HG03196 (cell line): ENCODE data around the gene PSMD3.
A peak's percentile ranks its signal among the peaks of the same experiment; 100 is the strongest.
"Not testable (repeated sequence)": the region's sequence is repeated elsewhere in the genome, so short reads cannot be mapped to it uniquely, and the experiment has no call there.

ENCODE experiments used
- ATAC-seq: cut with Tn5 transposase; IDR thresholded peaks from one replicate; pipeline ENCODE4 v1.9.1; 2021; ENCODE audit not compliant: unreplicated experiment

The PSMD3 gene

GRCh38 chr17:39980351-39981206 is at the start of gene PSMD3:
PSMD3 (plus strand) TSS chr17:39980807; CDS start chr17:39980971, 164 bp downstream.
- ATAC-seq, result peak; percentile 92

- no peak for ATAC-seq
Observed at GRCh38 chr17:39933912-39934311, 46.7 kb upstream of the PSMD3 start.

DNA sequence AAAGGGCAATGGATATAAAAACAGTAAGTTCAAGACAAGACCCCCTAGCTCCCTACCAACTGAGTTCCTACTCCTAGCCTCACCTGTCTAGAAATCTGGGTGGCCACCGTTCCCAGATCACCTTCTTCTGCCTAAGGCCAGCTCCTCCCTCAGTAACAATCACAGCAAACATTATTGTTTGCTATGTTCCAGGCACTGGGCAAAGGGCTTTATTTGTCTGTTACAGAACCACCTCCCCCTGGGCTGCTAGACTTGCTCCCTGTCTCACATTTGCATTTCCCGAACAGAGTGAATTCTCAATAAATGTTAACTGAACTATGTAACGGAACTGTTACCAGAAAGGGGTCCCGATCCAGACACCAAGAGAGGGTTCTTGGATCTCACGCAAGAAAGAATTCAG is 46.3 kb upstream of the PSMD3 start:
- no peak for ATAC-seq

- no peak for ATAC-seq
Observed at GRCh38 chr17:39935909-39936308, 44.7 kb upstream of the PSMD3 start.

DNA sequence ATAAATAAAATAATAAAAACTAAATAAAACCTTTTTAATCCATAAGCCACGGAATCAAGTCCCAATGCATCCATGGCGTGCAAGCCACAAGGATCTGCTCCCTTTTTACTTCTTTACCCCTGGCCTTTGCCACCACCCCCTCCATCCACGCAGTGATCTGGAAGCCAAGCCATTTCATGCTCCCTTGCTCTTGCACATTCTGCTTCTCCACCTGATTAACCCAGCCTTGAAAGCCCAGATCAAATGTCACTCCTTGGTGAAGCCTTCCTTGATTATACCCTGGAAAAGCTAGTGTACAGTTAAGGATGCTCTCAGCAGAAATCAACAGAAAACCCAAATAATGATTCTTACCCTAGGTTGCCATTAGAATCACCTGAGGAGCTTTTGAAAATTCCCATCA is 43.2 kb upstream of the PSMD3 start:
- no peak for ATAC-seq

DNA sequence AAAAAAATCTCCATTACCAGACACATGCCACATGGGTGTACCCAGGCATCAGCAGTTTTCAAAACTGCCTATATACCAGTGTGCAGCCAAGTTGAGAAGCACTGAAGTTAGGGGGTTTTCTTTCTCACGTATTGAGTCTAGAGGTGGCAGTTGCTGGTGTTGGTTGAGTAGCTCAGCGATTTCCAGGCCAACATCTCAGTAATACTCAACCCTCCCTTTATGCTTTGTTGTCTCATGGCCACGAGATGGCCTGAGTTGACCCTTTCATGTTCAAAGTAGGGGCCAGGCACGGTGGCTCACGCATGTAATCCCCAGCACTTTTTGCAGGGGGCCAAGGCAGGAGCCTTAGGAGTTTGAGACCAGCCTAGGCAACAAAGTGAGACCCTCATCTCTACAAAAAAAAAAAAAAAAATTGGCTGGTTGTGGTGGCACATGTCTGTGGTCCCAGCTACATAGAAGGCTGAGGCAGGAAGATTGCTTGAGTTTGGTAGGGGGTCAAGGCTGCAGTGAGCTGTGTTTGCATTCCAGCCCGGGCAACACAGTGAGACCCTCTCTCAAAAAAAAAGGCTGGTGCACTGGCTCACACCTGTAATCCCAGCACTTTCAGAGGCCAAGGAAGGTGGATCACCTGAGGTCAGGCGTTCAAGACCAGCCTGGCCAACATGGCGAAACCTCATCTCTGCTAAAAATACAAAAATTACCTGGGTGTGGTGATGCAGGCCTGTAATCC is 42.3 kb upstream of the PSMD3 start:
- ATAC-seq, result no peak

GRCh38 chr17:39939106-39939505 is 41.5 kb upstream of the PSMD3 start:
- no peak for ATAC-seq

- ATAC-seq, result no peak
Observed at GRCh38 chr17:39939588-39940419, 40.8 kb upstream of the PSMD3 start.

GRCh38 chr17:39943702-39944392 is 36.8 kb upstream of the PSMD3 start:
- no peak for ATAC-seq

DNA sequence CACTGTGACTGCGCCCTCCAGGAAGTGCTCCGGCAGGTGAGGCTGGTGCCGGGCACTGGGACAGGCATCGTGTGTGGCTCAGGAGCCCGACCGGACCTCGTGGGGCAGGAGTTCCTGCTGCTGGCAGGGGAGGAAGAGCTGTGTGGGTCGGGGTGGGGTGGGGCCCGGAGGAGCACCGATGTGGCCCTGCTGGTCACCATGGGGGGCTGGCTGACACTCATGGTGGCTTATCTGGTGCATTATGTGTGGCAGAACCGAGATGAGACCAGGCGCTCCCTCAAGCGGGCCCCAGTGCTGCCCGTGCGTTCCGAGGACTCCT is 36.3 kb upstream of the PSMD3 start:
- ATAC-seq, result no peak

DNA sequence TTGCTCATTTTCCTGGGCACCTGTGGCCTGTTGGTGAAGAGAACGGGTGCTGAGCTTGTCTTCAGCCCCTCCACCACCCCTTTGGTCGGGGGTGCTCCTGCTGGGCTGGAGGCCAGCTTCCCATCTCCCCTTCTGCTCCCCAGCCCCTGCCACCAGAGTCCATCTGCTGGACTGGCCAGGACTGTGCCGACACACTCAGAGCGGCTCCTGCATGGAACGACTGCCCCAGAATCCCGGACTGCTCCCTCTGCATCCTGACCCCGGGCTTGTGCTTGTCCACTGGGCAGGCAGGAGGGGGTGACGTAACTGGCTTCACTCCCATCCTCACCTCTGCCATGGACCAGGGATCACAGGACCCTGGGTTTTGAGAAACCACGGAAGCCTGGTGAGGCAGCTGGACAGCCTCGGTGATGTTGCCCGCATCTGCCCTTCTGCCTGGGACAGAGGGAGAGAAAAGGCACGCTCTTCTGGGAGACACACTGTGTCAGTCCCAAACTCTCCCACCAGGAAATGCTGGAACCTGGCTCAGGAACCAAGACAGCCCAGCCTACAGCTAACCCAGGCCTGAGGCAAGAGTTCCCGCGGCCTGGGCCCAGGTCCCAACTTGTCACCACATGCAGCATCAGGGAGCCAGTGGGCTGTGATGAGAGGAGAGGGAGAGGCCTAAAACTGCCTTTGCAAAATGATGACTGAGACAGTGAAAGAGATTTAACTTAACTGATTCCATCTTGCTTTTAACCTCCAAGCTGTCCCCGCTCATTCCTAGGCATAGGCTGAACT is 33.9 kb upstream of the PSMD3 start:
- no peak for ATAC-seq

DNA sequence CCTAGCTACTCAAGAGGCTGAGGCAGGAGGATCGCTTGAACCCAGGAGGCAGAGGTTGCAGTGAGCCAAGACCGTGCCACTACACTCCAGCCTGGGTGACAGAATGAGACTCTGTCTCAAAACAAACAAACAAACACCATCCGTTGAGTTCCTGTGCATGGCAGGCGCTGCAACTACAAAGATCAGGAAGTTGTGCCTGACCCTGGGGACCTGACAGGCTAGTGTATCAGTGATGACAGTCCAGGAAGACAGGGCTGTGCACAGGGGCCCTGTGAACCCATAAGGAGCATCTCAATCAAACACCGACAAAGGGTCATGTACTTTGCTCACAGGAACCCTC is 32.1 kb upstream of the PSMD3 start:
- not testable (repeated sequence) for ATAC-seq

DNA sequence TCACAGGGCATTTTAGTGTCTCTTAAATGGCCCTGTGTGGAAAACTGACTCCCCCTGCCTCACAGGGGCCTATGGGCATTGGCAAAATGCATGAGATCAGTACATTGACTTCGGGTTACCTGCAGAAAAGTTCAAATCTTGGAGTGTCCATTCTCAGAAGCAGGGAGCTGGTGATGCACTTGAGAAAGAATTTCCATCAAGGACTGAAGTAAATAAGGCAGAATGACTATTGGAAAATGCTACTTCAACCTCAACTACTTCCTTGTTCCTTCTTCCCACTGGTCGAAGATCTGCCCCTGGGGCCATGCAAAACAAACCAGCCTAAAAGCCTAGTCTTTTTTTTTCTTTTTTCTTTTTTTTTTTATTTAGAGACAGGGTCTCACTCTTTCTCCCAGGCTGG is 31.6 kb upstream of the PSMD3 start:
- ATAC-seq, result no peak

GRCh38 chr17:39950871-39951348 is 29.7 kb upstream of the PSMD3 start:
- ATAC-seq, result no peak

DNA sequence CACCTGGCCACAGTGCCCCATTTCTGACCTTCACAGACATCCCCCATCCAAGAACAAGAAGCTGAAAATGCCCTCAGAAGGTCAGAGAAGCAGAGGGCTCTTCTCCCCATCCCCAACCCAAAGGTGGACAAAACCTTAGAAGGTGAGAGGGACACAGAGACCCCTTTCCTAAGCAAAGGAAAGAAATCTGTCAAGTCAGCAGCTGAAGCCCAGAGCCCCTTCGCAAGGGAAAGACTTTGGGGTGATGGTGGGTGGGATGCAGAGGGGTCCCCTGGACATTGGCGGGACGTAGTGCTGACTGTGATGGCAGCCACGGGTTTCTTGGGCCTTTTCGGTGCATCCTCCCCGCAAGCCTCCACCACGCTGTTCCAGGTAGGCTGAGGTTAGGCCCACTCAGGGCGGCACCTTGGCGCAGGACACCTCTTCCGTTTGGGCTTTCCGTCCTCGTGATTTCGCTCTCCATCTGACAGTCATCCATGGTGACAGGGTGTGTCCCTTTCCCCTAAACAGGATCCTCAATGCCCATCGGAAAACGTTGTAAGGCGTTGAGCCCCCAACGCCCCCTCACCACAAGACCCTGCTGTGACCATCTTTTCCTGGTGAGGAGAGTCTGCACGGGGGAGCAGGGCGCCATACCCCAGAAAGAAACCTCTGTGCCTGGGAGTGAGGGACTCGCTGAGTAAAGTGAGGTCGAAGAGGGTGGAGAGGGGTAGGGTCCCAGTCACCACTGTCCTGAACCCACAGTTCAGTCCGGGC is 28.5 kb upstream of the PSMD3 start:
- no peak for ATAC-seq

- peak; percentile 69 for ATAC-seq
Observed at GRCh38 chr17:39952680-39953470, 27.7 kb upstream of the PSMD3 start.

GRCh38 chr17:39953471-39953888 is 27.1 kb upstream of the PSMD3 start:
- ATAC-seq, result no peak

- no peak for ATAC-seq
Observed at GRCh38 chr17:39954876-39955275, 25.7 kb upstream of the PSMD3 start.
